Spleen (tissue), 13 donors: Measurements from ENCODE around the gene HMGB1. TPM values are rescaled to one million over a fixed set of nuclear protein-coding genes. Genes with fewer than 3 reads are reported as not detected.

ENCODE experiments used
- DNase-seq: peaks from one replicate; pipeline ENCODE4 v3.0.0-alpha.2; 2020
- H3K27ac ChIP-seq, 8 donors: fragments of 200-600 bp; sonication (generic) in 7 of 8; 1 replicate in 4 of 8; 2 replicates in 4 of 8; pipeline versions ENCODE4 v1.5.0 to v1.8.0; 2016 to 2021; ENCODE audit warnings: inconsistent platforms in 4 of 8, mild to moderate bottlenecking in 4 of 8, moderate library complexity in 1 of 8
- H3K27me3 ChIP-seq, 7 donors: fragments of 200-600 bp; sonication (generic) in 6 of 7; replicated peaks in 1 of 7; 1 replicate in 4 of 7; 2 replicates in 3 of 7; pipeline versions ENCODE4 v1.5.0 to v1.8.0; 2016 to 2021; ENCODE audit warnings: inconsistent platforms in 3 of 7, mild to moderate bottlenecking in 1 of 7
- H3K36me3 ChIP-seq, 6 donors: fragments of 200-600 bp; sonication (generic) in 5 of 6; 1 replicate in 4 of 6; 2 replicates in 2 of 6; pipeline versions ENCODE4 v1.5.0 to v1.8.0; 2016 to 2021; ENCODE audit warnings: inconsistent platforms in 2 of 6
- H3K4me1 ChIP-seq, 6 donors: fragments of 200-600 bp; sonication (generic) in 5 of 6; 1 replicate in 3 of 6; 2 replicates in 3 of 6; pipeline versions ENCODE4 v1.5.0 to v1.8.0; 2016 to 2021; ENCODE audit warnings: inconsistent platforms in 3 of 6
- H3K4me3 ChIP-seq, 8 donors: fragments of 200-600 bp; sonication (generic) in 7 of 8; 1 replicate in 4 of 8; 2 replicates in 4 of 8; pipeline versions ENCODE4 v1.5.0 to v1.8.0; 2016 to 2021; ENCODE audit warnings: inconsistent platforms in 4 of 8, mild to moderate bottlenecking in 4 of 8, moderate library complexity in 2 of 8
- H3K9me3 ChIP-seq, 8 donors: fragments of 200-600 bp; sonication (generic) in 7 of 8; 1 replicate in 4 of 8; 2 replicates in 4 of 8; pipeline versions ENCODE4 v1.5.0 to v1.8.0; 2016 to 2021; ENCODE audit warnings: inconsistent platforms in 4 of 8
- CTCF ChIP-seq, 11 experiments: fragments of 200-600 bp in 7 of 11; fragments of 450-650 bp in 4 of 11; sonication (generic) in 4 of 11; IDR thresholded peaks in 8 of 11; conservative IDR thresholded peaks in 3 of 11; 1 replicate in 7 of 11; 2 replicates in 4 of 11; pipeline versions ENCODE4 v1.4.0 to v1.8.0; 2016 to 2021; ENCODE audit warnings: antibody characterized with exemption in 11 of 11, inconsistent platforms in 4 of 11, mild to moderate bottlenecking in 1 of 11
- POLR2A ChIP-seq, 3 donors: fragments of 450-650 bp; IDR thresholded peaks; one replicate each; pipeline ENCODE4 v1.5.1; 2017; ENCODE audit warnings: antibody characterized with exemption in 3 of 3, mild to moderate bottlenecking in 1 of 3
- POLR2AphosphoS5 ChIP-seq, 3 donors: sonication (generic); formaldehyde crosslinking; IDR thresholded peaks; one replicate each; pipeline ENCODE4 v1.5.1; 2017; ENCODE audit warnings: antibody characterized with exemption in 3 of 3
- WGBS, 5 donors: extraction: QIAGEN DNeasy Blood & Tissue Kit in 3 of 5; methylation state at CpG; one replicate each; pipeline versions ENCODE4 v1.1.5 to v1.1.7; 2013 to 2018; 5-methylcytosine and 5-hydroxymethylcytosine counted together
- intact Hi-C: fragments of 100-400 bp; cut with DNase I; formaldehyde crosslinking; loops from one replicate; pipeline ENCODE4 v1.15.0; 2023; ENCODE audit warnings: low total_unique reads
- long read RNA-seq, 2 donors: transcript quantifications; one replicate each; lab custom pipeline, GENCODE V29; 2026
- polyA plus RNA-seq, 3 donors: library from polyadenylated mRNA; stranded (reverse); fragments of 200-250 nt; gene quantifications; one replicate each; pipeline ENCODE4 v1.2.1, GENCODE V29; 2013
- total RNA-seq, 7 donors: library from RNA; depleted of rRNA in 3 of 7; stranded (reverse); fragments of >200 nt in 3 of 7; fragmentation: NEBNext Ultra II Directional in 4 of 7; extraction: Animal tissue kit (Norgen Biotek cat#: 25700) in 4 of 7; gene quantifications; one replicate each; pipeline versions ENCODE4 v1.1.0 to v1.2.1, GENCODE V29; 2016 to 2021
- donor health status: healthy with polysubstance abuse.
- donor health status: DM: no; HTN: no; CAD: no; lungs with moderate emphysema.
- donor health status: DM: no; HTN: no; CAD: no.
- donor health status: Bipolar disorder and iron deficiency.
- donor health status: healthy.
- donor health status: DM: no; HTN: no; CAD: no.
- donor health status: DM: yes; HTN: yes; CAD: no.

HMGB1 gene
- total RNA-seq = 100 to 1,000 TPM; 221 to 400 (median 295) TPM
- 100 to 1,000 TPM; 295 to 528 (median 353) TPM for polyA plus RNA-seq
- long read RNA-seq, donor 1, full-length matches to known transcripts = 348 of 556 reads
- long read RNA-seq, donor 1, partial matches to known transcripts = 208 of 556 reads
- long read RNA-seq, donor 1, other reads (novel, unspliced or antisense) = 0 of 556 reads
- long read RNA-seq, donor 2, full-length matches to known transcripts = 255 of 452 reads
- long read RNA-seq, donor 2, partial matches to known transcripts = 197 of 452 reads
- long read RNA-seq, donor 2, other reads (novel, unspliced or antisense) = 0 of 452 reads

- Histone ChIP-seq H3K4me1 (peaks cover 28 to 44% (median 42%) of the 10 kb centered on the region in 6 donors), H3K27ac (peak within 1 kb of the TSS; percentile 99 to 100 (median 100)), H3K36me3 (peaks cover 0 to 22% (median 12%) of the 10 kb centered on the region in 6 donors), H3K4me3 (peak within 1 kb of the TSS; percentile 56 to 83 (median 65)), H3K27me3 (no peaks in the 10 kb centered on the region), H3K9me3 (no peaks in the 10 kb centered on the region)
- TF ChIP-seq POLR2A (IDR thresholded peaks at IDR 0.05) (peak; percentile 93 to 99 (median 96)), POLR2AphosphoS5 (IDR thresholded peaks at IDR 0.05) (peak; percentile 98 to 100 (median 99)), CTCF (IDR thresholded peaks at IDR 0.05 in 8 of 11, conservative IDR thresholded peaks at IDR 0.05 in 3 of 11) (peak in 1 of 11 experiments; percentile 14)
- intact Hi-C loops = loop anchor here (10.0 kb wide), 2 partner anchors 149 to 339 kb away; partner anchors contain the start of gene USPL1
- WGBS, 5 donors = 0 to 1% (median 0%) methylated on average over 45 to 57 of the region's 57 CpGs
- peak; percentile 98 for DNase-seq
These were observed at the start of gene HMGB1 for GRCh38 chr13:30465593-30466357. HMGB1 (minus strand) TSS chr13:30465936; CDS start chr13:30463680, 2,256 bp downstream.

- TF ChIP-seq CTCF (IDR thresholded peaks at IDR 0.05 in 8 of 11, conservative IDR thresholded peaks at IDR 0.05 in 3 of 11) (no peak), POLR2AphosphoS5 (IDR thresholded peaks at IDR 0.05) (no peak), POLR2A (IDR thresholded peaks at IDR 0.05) (no peak)
- WGBS, 5 donors = 83 to 95% (median 88%) methylated on average over 4 of the region's 4 CpGs
- H3K27ac ChIP-seq = no peak overlapping the region
- intact Hi-C loops = no loop called here
- H3K4me3 ChIP-seq = no peak overlapping the region
- H3K36me3 ChIP-seq = no peaks in the 10 kb centered on the region
- no peaks in the 10 kb centered on the region for H3K27me3 ChIP-seq
- H3K4me1 ChIP-seq = no peaks in the 10 kb centered on the region
- no peaks in the 10 kb centered on the region for H3K9me3 ChIP-seq
- DNase-seq = no peak
These were observed 45.2 kb upstream of the HMGB1 start for GRCh38 chr13:30510811-30511371.

GRCh38 chr13:30510091-30510490, 44.4 kb upstream of the HMGB1 start:
- H3K36me3 ChIP-seq = no peaks in the 10 kb centered on the region
- no peak overlapping the region for H3K4me3 ChIP-seq
- no peaks in the 10 kb centered on the region for H3K9me3 ChIP-seq
- DNase-seq = no peak
- no peak for TF ChIP-seq POLR2A (IDR thresholded peaks at IDR 0.05)
- TF ChIP-seq CTCF (IDR thresholded peaks at IDR 0.05 in 8 of 11, conservative IDR thresholded peaks at IDR 0.05 in 3 of 11) = no peak
- no peak for TF ChIP-seq POLR2AphosphoS5 (IDR thresholded peaks at IDR 0.05)
- intact Hi-C loops = no loop called here
- no peaks in the 10 kb centered on the region for H3K4me1 ChIP-seq
- WGBS, 5 donors = 80 to 96% (median 91%) methylated on average over 4 of the region's 4 CpGs
- no peaks in the 10 kb centered on the region for H3K27me3 ChIP-seq
- no peak overlapping the region for H3K27ac ChIP-seq
